ENCODE data around the gene ERO1B. TPM values are rescaled to one million over a fixed set of nuclear protein-coding genes. Genes with fewer than 3 reads are reported as not detected.

ERO1B gene
- polyA plus RNA-seq, 4 donors: 2.4 to 6.7 (median 3.6) TPM

GRCh38 chr1:236168716-236169429, 112.9 kb downstream of the ERO1B start:
- 61 to 71% (median 70%) methylated on average over 10 of the region's 10 CpGs for WGBS, 3 donors
- Histone ChIP-seq H3K9me3 (ENCODE audit: control insufficient read depth in 2 of 2, insufficient read depth in 1 of 2, low read depth in 1 of 2, low read length in 1 of 2) (no peaks in the 10 kb centered on the region), H3K36me3 (ENCODE audit: control insufficient read depth in 3 of 3, insufficient read depth in 2 of 3, low read depth in 1 of 3, low read length in 3 of 3) (peaks cover 0 to 5% (median 1%) of the 10 kb centered on the region in 3 donors), H3K27ac (ENCODE audit: low read depth in 1 of 3, low read length in 2 of 3) (no peak overlapping the region), H3K27me3 (ENCODE audit: control insufficient read depth in 3 of 3, insufficient read depth in 3 of 3, low read length in 3 of 3) (no peaks in the 10 kb centered on the region), H3K4me3 (ENCODE audit: low read depth in 1 of 3, low read length in 3 of 3) (no peak overlapping the region), H3K4me1 (ENCODE audit: control insufficient read depth in 3 of 3, insufficient read depth in 2 of 3, low read depth in 1 of 3, low read length in 2 of 3) (no peaks in the 10 kb centered on the region)
- no peak for FAIRE-seq
- DNase-seq: peak in 1 of 2 donors; percentile 53

- no peak overlapping the region for H3K4me3 ChIP-seq (ENCODE audit: low read depth in 1 of 3, low read length in 3 of 3)
- whole genome bisulfite sequencing, 3 donors: 95 to 97% (median 95%) methylated on average over 4 of the region's 4 CpGs
- no peaks in the 10 kb centered on the region for H3K27me3 ChIP-seq (ENCODE audit: control insufficient read depth in 3 of 3, insufficient read depth in 3 of 3, low read length in 3 of 3)
- H3K36me3 ChIP-seq (ENCODE audit: control insufficient read depth in 3 of 3, insufficient read depth in 2 of 3, low read depth in 1 of 3, low read length in 3 of 3): peaks cover 0 to 5% (median 4%) of the 10 kb centered on the region in 3 donors
- H3K27ac ChIP-seq (ENCODE audit: low read depth in 1 of 3, low read length in 2 of 3): no peak overlapping the region
- FAIRE-seq (no peak), DNase-seq (no peak)
- peaks cover 0 to 2% of the 10 kb centered on the region in 2 donors for H3K9me3 ChIP-seq (ENCODE audit: control insufficient read depth in 2 of 2, insufficient read depth in 1 of 2, low read depth in 1 of 2, low read length in 1 of 2)
- H3K4me1 ChIP-seq (ENCODE audit: control insufficient read depth in 3 of 3, insufficient read depth in 2 of 3, low read depth in 1 of 3, low read length in 2 of 3): peaks cover 0 to 5% (median 0%) of the 10 kb centered on the region in 3 donors
Measured at GRCh38 chr1:236167578-236167977, 114.2 kb downstream of the ERO1B start.

DNA sequence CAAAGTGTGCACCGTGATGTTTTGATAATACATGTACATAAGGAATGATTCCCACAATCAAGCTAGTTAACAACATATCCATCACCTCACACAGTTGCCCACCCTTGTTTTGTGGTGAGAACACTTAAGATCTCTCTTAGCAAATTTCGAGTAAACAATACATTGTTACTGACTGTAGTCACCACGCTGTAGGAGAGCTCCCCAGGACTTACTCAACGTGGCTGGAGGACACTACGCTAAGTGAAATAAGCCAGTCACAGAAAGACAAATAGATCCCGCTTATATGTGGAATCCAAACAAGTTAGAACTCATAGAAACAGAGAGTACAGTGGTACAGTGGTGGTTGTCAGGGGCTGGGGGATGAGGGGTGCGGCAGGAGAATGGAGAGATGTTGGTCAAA, 114.6 kb downstream of the ERO1B start:
- Histone ChIP-seq H3K4me1 (ENCODE audit: control insufficient read depth in 3 of 3, insufficient read depth in 2 of 3, low read depth in 1 of 3, low read length in 2 of 3) (peaks cover 0 to 8% (median 0%) of the 10 kb centered on the region in 3 donors), H3K27me3 (ENCODE audit: control insufficient read depth in 3 of 3, insufficient read depth in 3 of 3, low read length in 3 of 3) (no peaks in the 10 kb centered on the region), H3K27ac (ENCODE audit: low read depth in 1 of 3, low read length in 2 of 3) (no peak overlapping the region), H3K36me3 (ENCODE audit: control insufficient read depth in 3 of 3, insufficient read depth in 2 of 3, low read depth in 1 of 3, low read length in 3 of 3) (peaks cover 0 to 5% (median 4%) of the 10 kb centered on the region in 3 donors), H3K4me3 (ENCODE audit: low read depth in 1 of 3, low read length in 3 of 3) (no peak overlapping the region), H3K9me3 (ENCODE audit: control insufficient read depth in 2 of 2, insufficient read depth in 1 of 2, low read depth in 1 of 2, low read length in 1 of 2) (peaks cover 0 to 5% of the 10 kb centered on the region in 2 donors)
- DNase-seq (no peak), FAIRE-seq (no peak)
- WGBS, 3 donors: 92 to 94% (median 94%) methylated on average over 7 of the region's 7 CpGs

GRCh38 chr1:236166041-236166440, 115.7 kb downstream of the ERO1B start:
- no peak for FAIRE-seq

More at GRCh38 chr1:236166041-236166440, 115.7 kb downstream of the ERO1B start:
- no peak overlapping the region for H3K4me3 ChIP-seq (ENCODE audit: low read depth in 1 of 3, low read length in 3 of 3)
- no peak for DNase-seq
- 92 to 93% (median 93%) methylated on average over 6 of the region's 6 CpGs for WGBS, 3 donors
- no peak overlapping the region for H3K27ac ChIP-seq (ENCODE audit: low read depth in 1 of 3, low read length in 2 of 3)
- peaks cover 0 to 5% (median 4%) of the 10 kb centered on the region in 3 donors for H3K36me3 ChIP-seq (ENCODE audit: control insufficient read depth in 3 of 3, insufficient read depth in 2 of 3, low read depth in 1 of 3, low read length in 3 of 3)
- H3K27me3 ChIP-seq (ENCODE audit: control insufficient read depth in 3 of 3, insufficient read depth in 3 of 3, low read length in 3 of 3): no peaks in the 10 kb centered on the region
- peaks cover 0 to 8% (median 0%) of the 10 kb centered on the region in 3 donors for H3K4me1 ChIP-seq (ENCODE audit: control insufficient read depth in 3 of 3, insufficient read depth in 2 of 3, low read depth in 1 of 3, low read length in 2 of 3)
- H3K9me3 ChIP-seq (ENCODE audit: control insufficient read depth in 2 of 2, insufficient read depth in 1 of 2, low read depth in 1 of 2, low read length in 1 of 2): peaks cover 0 to 15% of the 10 kb centered on the region in 2 donors

Other genes starting within 250 kb of the ERO1B start
- 10 to 100 TPM in 2 of 4 donors, 1 to 10 TPM in 1, under 1 TPM in 1; 0.67 to 62.0 (median 19.9) TPM for gene NID1, start 216.9 kb downstream of the ERO1B start, polyA plus RNA-seq
- gene GPR137B, start 139.4 kb downstream of the ERO1B start, polyA plus RNA-seq: 1 to 10 TPM; 2.0 to 8.2 (median 5.7) TPM
- gene EDARADD, start 112.3 kb upstream of the ERO1B start, polyA plus RNA-seq: under 1 TPM in 2 of 4 donors, not detected in 2; 0.13 to 0.53 TPM
- 10 to 100 TPM; 15.0 to 53.2 (median 18.0) TPM for gene LGALS8, start 242.0 kb upstream of the ERO1B start, polyA plus RNA-seq

Data from small intestine (tissue), 7 donors.